ENCODE results near the gene RCCD1. TPM values are rescaled to one million over a fixed set of nuclear protein-coding genes. Genes with fewer than 3 reads are reported as not detected.

Gene RCCD1
- total RNA-seq, 1 donor from 2014 or later = 4.6 TPM

DNA sequence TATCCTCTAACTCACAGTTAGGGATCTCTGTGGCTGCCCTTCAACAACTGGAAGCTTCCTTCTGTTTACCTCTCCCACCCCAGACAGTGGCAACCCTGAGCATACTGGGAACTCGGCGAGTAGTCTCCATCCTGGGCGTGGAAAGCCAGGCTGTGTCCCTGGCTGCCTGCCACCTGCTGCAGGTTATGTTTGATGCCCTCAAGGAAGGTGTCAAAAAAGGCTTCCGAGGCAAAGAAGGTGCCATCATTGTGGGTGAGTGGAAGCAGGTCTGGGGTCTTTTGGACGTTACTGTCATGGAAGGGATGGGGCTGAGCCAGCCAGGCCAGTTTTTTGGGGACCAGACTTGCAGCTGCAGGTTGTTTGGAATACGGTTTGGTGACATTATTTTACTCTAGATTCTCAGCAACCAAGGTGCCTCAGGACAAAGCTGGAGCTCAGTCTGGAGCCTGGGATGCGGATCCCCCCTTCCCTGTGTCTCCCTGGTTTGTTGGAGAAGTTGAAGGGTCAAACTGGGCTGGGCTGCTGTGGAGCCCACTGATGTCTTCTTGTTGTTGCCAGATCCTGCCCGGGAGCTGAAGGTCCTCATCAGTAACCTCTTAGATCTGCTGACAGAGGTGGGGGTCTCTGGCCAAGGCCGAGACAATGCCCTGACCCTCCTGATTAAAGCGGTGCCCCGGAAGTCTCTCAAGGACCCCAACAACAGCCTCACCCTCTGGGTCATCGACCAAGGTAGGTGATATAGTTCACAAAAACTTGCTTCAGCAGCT, 12.1 kb upstream of the RCCD1 start:
- no peak for DNase-seq (ENCODE audit: low read depth in 2 of 2)

- no peak for DNase-seq (ENCODE audit: low read depth in 2 of 2)
Measured at GRCh38 chr15:90945091-90945490, 9.6 kb upstream of the RCCD1 start.

GRCh38 chr15:90946538-90946937, 8.1 kb upstream of the RCCD1 start:
- no peak for DNase-seq (ENCODE audit: low read depth in 2 of 2)

- no peak for DNase-seq (ENCODE audit: low read depth in 2 of 2)
Measured at GRCh38 chr15:90946941-90947576, 7.6 kb upstream of the RCCD1 start.

DNA sequence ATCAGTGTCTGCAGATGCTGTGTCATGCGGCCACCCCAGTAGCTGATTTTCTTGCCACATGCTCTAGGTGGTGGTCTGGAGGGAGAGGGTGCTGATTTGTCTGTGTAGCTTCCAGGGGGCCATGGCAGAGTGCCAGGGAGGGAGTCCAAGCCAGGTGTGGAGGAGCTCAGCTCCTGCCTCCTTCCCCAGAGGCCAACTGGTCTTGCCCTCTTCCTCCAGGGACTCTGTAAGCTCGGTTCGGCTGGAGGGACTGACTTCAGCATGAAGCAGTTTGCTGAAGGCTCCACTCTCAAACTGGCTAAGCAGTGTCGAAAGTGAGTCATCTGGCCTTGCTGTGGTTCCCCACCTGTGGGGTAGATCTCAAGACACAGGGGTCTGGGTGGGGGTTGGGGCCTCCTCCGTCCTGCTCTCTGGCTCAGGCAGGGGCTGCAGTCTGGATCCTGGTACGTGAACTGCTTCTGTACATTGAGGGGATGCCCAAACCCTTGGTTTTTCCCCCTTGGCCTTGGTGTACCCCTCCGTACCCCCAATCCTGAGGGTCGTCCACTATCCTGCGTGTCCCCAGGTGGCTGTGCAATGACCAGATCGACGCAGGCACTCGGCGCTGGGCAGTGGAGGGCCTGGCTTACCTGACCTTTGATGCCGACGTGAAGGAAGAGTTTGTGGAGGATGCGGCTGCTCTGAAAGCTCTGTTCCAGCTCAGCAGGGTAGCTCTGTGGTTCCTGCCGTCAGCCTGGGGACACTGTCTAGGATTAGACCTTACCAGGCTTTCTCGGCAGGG, 6.9 kb upstream of the RCCD1 start:
- DNase-seq (ENCODE audit: low read depth in 2 of 2) = no peak

DNA sequence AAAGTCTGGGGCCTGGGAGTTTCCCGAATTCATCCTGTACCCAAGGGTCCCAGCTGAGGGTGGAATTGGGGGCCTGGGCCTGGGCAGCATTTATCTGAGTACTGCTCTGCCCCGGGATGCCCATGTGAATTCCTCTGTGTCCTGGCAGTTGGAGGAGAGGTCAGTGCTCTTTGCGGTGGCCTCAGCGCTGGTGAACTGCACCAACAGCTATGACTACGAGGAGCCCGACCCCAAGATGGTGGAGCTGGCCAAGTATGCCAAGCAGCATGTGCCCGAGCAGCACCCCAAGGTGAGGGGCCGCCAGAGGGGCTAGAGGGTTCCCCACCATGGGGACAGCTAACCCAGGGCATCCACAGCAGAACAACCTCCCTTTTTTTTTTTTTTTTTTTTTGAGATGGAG, 6.2 kb upstream of the RCCD1 start:
- DNase-seq (ENCODE audit: low read depth in 2 of 2) = no peak

- no peak for DNase-seq (ENCODE audit: low read depth in 2 of 2)
Measured at GRCh38 chr15:90949979-90950675, 4.6 kb upstream of the RCCD1 start.

DNA sequence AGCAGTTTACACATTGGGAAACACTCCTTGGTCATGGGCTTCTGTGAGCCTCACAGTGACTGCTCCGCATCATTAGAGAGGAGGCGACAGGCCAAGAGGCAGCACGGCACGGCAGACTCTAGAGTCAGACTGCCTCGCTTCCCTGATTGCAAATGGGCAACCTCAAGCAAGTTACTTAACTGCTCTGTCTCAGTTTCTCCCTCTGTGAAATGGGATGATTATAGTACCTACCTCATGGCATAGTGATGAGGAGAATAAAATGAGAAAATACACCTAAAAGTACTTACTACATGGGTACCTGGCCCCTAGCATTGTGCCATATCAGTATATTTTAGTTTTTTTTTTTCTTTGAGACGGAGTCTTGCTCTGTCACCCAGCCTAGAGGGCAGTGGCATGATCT, 4.0 kb upstream of the RCCD1 start:
- DNase-seq (ENCODE audit: low read depth in 2 of 2) = no peak

DNA sequence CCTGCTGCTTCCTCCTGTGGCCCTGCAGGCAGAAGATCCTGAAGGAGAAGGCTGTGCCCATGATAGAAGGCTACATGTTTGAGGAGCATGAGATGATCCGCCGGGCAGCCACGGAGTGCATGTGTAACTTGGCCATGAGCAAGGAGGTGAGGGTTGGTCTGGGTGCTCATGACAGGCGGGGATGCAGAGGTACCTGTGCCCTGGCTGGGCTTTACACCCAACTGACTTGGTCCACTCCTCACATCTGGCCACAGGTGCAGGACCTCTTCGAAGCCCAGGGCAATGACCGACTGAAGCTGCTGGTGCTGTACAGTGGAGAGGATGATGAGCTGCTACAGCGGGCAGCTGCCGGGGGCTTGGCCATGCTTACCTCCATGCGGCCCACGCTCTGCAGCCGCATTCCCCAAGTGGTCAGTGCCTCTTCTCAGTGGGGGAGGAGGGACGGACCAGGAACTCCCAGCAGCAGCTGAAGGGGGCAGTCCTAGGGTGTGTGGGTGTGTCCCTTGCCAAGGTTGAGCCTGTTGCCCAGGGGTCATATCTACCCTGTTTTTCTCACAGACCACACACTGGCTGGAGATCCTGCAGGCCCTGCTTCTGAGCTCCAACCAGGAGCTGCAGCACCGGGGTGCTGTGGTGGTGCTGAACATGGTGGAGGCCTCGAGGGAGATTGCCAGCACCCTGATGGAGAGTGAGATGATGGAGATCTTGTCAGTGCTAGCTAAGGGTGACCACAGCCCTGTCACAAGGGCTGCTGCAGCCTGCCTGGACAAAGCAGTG, 1.6 kb upstream of the RCCD1 start:
- no peak for DNase-seq (ENCODE audit: low read depth in 2 of 2)

- DNase-seq (ENCODE audit: low read depth in 2 of 2) = no peak
Measured at GRCh38 chr15:90953947-90954711, 555 bp upstream of the RCCD1 start.

- no peak for DNase-seq (ENCODE audit: low read depth in 2 of 2)
Measured at GRCh38 chr15:90955624-90956273, 1.1 kb downstream of the RCCD1 start.

GRCh38 chr15:90956274-90957030, 1.8 kb downstream of the RCCD1 start:
- peak; percentile 79 to 85 for DNase-seq (ENCODE audit: low read depth in 2 of 2)

- DNase-seq (ENCODE audit: low read depth in 2 of 2) = peak; percentile 43 to 61
Measured at GRCh38 chr15:90957031-90957790, 2.5 kb downstream of the RCCD1 start.

DNA sequence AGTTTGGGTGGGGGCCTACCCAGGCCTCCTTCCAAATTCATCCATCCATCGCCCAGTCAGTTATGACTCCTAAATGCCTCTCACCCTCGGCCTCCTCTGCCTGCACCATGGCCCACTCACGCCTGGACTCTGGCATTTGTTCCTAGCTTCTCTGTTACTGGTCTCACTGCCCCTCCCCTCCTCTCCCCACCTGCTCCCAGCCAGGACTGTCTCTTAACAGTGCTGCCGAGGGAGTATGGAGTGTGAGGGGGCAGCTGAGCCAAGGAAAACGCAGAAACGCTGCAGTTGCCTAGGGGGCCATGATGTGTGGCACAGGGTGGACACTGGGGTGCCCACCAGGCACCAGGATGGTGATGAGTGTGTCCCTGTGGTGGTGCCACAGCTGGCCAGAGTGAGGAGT, 3.1 kb downstream of the RCCD1 start:
- no peak for DNase-seq (ENCODE audit: low read depth in 2 of 2)

- no peak for DNase-seq (ENCODE audit: low read depth in 2 of 2)
Measured at GRCh38 chr15:90959028-90959595, 4.4 kb downstream of the RCCD1 start.

DNA sequence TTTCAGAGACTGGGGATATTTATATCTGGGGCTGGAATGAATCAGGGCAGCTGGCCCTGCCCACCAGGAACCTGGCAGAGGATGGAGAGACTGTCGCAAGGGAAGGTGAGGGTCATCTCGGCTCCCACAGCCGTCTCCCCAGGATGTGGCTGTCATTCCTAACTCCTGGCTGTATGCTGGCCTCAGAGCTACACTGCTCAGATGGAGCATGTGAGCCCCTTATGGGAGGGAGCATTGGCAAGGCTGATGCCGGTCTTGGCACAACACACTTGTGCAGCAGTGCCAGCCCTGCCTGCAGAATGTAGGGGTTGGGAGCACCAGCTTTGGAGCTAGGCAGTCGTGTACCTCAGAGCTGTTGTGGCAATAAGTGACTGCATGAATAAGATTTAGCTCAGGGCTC, 5.2 kb downstream of the RCCD1 start:
- DNase-seq (ENCODE audit: low read depth in 2 of 2) = peak in 1 of 2 donors; percentile 43

DNA sequence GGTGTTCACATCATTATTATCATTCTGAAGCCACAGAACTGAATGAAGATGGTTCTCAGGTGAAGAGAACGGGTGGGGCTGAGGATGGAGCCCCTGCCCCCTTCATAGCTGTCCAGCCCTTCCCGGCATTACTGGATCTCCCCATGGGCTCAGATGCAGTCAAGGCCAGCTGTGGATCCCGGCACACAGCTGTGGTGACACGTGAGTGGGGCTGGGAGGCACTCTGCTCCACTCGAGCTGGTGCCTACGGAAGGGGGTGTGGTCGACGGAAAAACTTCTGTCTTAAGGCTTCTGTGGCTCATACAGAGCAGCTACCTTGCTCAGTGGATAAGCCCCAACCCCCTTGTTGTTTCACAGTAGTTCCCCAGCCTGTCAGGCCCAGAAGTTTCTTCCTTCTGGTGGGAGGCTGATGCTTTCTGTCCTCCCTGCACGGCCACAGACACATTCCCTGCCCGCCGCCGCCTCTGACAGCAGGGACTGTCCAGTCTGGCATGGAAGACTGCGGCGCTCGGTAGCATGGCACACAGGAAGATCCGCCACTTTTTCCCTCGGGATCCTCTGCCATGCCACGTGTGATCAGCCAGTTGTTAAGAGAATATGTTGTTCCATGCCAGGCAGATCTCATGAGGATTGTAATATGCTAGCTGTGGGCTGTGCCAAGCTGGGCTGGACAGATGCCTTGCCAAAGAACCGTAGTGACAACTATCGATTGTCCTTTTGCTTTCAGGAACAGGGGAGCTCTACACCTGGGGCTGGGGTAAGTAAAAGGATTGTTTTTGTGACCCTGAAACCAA, 5.8 kb downstream of the RCCD1 start:
- DNase-seq (ENCODE audit: low read depth in 2 of 2) = no peak

Measured in lung microvascular endothelial cell (primary cell).